Stomach smooth muscle (tissue), 2 donors: ENCODE measurements around the gene SGCA.

ENCODE experiments used
- H3K27ac ChIP-seq: one replicate; pipeline ENCODE4 v1.7.0; 2013; ENCODE audit warnings: mild to moderate bottlenecking, low read length, inconsistent platforms
- H3K27me3 ChIP-seq, 2 donors: one replicate each; pipeline ENCODE4 v1.7.0; 2013; ENCODE audit warnings: low read length in 2 of 2; ENCODE audit not compliant: insufficient read depth in 2 of 2, control insufficient read depth in 1 of 2
- H3K36me3 ChIP-seq, 2 donors: one replicate each; pipeline ENCODE4 v1.7.0; 2013; ENCODE audit warnings: low read length in 2 of 2; ENCODE audit not compliant: control insufficient read depth in 2 of 2, insufficient read depth in 2 of 2
- H3K4me1 ChIP-seq: one replicate; pipeline ENCODE4 v1.7.0; 2013; ENCODE audit warnings: low read length; ENCODE audit not compliant: control insufficient read depth, insufficient read depth
- H3K4me3 ChIP-seq, 2 donors: one replicate each; pipeline ENCODE4 v1.7.0; 2013; ENCODE audit warnings: low read length in 2 of 2
- H3K9ac ChIP-seq, 2 donors: one replicate each; pipeline ENCODE4 v1.7.0; 2013; ENCODE audit warnings: low read length in 2 of 2, mild to moderate bottlenecking in 1 of 2
- H3K9me3 ChIP-seq, 2 donors: one replicate each; pipeline ENCODE4 v1.7.0; 2013; ENCODE audit warnings: low read length in 2 of 2; ENCODE audit not compliant: control insufficient read depth in 2 of 2
- donor health status: healthy.
- donor health status: Pancreatic carcinoma.

Gene SGCA

DNA sequence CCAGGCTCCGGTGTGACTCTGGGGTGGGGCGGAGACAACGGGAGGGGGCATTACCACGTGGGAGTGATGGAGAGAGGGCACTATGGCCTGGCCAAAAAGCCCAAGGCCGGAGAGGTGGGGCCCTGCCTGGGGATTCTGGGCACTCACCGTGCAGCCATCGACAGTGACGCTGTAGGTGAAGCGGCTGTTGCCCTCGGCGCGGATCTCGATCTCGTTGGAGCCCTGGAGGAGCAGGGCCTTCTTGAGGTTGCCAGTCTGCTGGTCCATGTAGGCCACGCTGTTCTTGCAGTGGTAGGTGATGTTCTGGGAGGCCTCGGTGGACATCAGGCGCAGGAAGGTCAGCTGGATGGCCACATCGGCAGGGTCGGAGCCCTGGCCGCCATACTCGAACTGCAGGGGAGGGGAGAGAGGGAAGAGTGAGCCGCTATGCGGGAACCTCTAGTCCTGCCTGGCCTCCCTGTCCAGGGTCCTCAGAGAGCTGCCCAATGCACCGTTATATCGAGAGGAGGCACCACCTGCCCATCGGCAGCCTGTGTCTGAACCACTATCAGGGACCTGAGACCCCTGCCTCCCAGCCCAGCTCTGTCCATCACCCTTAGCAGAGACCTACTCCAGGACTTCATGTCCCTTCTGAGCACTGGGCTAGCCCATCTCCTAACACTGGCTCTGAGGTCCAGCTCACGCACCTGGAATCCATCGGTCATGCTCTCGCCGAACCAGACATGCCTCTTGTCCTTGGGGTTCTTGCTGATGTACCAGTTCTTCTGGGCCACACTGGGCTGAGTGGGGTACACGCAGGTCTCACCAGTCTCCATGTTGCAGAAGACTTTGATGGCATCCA lies 20.0 kb downstream of the SGCA start:
- H3K9ac ChIP-seq: peak overlapping the region in 1 of 2 donors; percentile 36
- H3K4me1 ChIP-seq: peaks cover 70% of the 10 kb centered on the region
- H3K9me3 ChIP-seq: no peaks in the 10 kb centered on the region
- no peaks in the 10 kb centered on the region for H3K27me3 ChIP-seq
- H3K27ac ChIP-seq: peak overlapping the region; percentile 53
- peaks cover 52 to 53% of the 10 kb centered on the region in 2 donors for H3K36me3 ChIP-seq
- H3K4me3 ChIP-seq: no peak overlapping the region

DNA sequence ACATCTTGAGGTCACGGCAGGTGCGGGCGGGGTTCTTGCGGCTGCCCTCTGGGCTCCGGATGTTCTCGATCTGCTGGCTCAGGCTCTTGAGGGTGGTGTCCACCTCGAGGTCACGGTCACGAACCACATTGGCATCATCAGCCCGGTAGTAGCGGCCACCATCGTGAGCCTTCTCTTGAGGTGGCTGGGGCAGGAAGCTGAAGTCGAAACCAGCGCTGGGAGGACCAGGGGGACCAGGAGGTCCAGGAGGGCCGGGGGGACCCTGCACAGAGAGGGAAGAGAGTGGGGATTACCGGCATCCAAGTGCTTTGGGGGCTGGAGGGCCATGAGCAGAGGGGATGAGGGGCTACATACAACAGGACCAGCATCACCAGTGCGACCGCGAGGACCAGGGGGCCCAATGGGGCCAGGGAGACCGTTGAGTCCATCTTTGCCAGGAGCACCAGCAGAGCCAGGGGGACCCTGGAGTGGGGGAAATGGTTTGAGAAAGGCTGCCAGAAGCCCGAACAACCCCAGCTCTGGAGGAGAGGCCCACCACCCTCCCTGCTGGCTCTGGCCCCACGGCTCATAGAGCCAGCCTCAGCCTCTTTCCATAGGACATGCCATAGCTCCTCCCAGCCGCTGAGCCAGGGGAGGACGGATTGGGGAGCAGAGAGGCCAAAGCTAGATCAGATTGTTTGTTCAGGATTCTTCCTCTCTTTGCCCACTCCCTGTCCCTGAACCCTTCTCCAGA lies 21.0 kb downstream of the SGCA start:
- Histone ChIP-seq H3K27ac (peak overlapping the region; percentile 53), H3K4me1 (peaks cover 75% of the 10 kb centered on the region), H3K36me3 (peaks cover 61 to 62% of the 10 kb centered on the region in 2 donors)

DNA sequence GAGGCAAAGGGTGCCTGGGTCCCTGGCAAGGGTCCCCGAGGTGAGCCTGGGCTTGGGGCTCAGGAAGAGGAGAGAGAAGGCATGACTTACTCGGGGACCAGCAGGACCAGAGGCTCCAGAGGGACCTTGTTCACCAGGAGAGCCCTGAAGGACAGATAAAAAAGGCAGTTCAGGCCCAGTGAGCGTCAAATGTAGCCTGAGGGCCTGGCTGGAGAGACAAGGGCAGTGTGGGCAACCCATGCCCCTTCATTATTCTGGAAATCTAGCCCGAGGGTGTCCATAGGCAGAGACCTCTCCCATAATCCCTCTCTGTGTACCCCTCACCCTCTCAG lies 21.6 kb downstream of the SGCA start:
- H3K36me3 ChIP-seq: peaks cover 67 to 68% of the 10 kb centered on the region in 2 donors
- peaks cover 76% of the 10 kb centered on the region for H3K4me1 ChIP-seq
- no peak overlapping the region for H3K4me3 ChIP-seq
- no peaks in the 10 kb centered on the region for H3K9me3 ChIP-seq
- no peak overlapping the region for H3K9ac ChIP-seq
- H3K27ac ChIP-seq: peak overlapping the region; percentile 53
- no peaks in the 10 kb centered on the region for H3K27me3 ChIP-seq

More for the DNA sequence above, 21.0 kb downstream of the SGCA start:
- no peak overlapping the region for H3K9ac ChIP-seq
- no peaks in the 10 kb centered on the region for H3K27me3 ChIP-seq
- H3K4me3 ChIP-seq: no peak overlapping the region
- no peaks in the 10 kb centered on the region for H3K9me3 ChIP-seq

DNA sequence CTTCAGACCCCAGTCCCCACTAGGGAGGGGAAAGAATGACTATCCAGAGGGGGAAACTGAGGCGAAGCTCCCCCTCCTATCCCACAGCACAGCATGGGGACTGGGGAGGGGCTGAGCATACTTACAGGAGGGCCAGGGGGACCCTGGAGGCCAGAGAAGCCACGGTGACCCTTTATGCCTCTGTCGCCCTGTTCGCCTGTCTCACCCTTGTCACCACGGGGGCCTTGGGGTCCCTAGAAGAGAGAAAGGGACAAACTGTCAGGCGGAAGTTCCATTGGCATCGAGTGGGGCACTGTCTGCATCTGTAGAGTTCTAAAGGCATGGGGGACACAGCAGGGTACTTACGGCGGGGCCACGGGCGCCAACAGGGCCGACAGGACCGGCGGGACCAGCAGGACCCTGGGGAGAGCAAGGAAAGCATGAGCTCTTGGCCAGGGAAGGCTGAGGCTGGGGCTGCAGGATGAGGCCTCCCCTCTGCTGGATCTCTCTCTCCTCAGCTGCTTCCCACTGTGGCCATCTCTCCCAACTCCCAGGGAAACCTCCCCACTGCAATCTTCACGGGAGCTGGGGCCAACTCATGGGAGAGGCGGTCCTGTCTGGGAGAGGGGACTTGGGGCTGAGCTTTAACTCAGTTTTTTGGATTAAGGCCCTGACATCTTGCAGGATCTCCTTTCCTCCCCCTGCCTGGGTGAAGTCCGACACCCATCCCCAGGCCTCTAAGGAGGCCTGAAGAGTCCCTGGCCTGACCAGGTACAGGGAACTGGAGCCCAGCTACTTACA lies 22.1 kb downstream of the SGCA start:
- H3K4me1 ChIP-seq: peaks cover 79% of the 10 kb centered on the region
- peak overlapping the region; percentile 53 for H3K27ac ChIP-seq
- H3K4me3 ChIP-seq: no peak overlapping the region
- no peak overlapping the region for H3K9ac ChIP-seq
- H3K36me3 ChIP-seq: peaks cover 73% of the 10 kb centered on the region in 2 donors
- H3K9me3 ChIP-seq: no peaks in the 10 kb centered on the region
- H3K27me3 ChIP-seq: no peaks in the 10 kb centered on the region

DNA sequence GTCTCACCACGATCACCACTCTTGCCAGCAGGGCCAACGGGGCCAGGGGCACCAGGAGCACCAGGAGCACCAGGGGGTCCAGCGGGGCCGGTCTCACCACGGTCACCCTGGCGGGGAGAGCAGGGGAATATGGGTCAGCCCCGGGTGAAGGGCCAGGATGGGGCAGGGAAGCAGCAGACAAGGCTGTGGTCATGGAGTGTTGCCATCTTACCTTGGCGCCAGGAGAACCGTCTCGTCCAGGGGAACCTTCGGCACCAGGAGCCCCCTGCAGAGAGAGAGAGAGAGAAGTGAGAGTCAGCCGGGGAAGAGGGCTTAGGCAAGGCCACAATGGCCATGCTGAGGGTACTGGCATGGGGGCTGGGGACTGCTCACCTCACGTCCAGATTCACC lies 22.7 kb downstream of the SGCA start:
- Histone ChIP-seq H3K4me3 (no peak overlapping the region), H3K9ac (no peak overlapping the region), H3K4me1 (peaks cover 77% of the 10 kb centered on the region), H3K9me3 (no peaks in the 10 kb centered on the region), H3K27ac (peak overlapping the region; percentile 53), H3K27me3 (no peaks in the 10 kb centered on the region), H3K36me3 (peaks cover 76 to 78% of the 10 kb centered on the region in 2 donors)

DNA sequence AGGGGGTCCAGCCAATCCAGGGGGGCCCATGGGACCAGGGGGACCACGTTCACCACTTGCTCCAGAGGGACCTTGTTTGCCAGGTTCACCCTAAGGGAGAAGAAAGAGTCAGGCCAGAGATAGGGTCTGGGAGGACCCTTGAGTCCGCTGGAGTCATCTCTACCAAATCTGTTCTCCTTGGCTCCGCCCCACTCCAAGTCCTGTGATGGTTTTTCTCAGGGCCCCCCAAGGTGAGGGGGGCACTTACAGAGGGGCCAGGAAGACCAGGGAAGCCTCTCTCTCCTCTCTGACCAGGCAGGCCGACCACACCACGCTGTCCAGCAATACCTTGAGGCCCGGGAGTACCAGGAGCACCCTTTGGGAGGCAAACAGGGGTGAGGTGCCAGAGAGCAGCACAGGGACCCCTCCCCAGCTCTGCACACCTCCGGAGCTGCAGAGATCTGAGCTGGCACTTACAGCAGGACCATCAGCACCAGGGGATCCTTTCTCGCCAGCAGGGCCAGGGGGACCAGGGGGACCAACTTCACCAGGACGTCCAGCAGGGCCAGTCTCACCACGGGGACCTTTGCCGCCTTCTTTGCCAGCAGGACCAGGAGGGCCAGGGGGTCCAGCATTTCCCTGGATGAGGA lies 23.2 kb downstream of the SGCA start:
- no peaks in the 10 kb centered on the region for H3K27me3 ChIP-seq
- H3K9ac ChIP-seq: no peak overlapping the region
- peak overlapping the region; percentile 53 for H3K27ac ChIP-seq
- peaks cover 72% of the 10 kb centered on the region for H3K4me1 ChIP-seq
- peaks cover 81 to 83% of the 10 kb centered on the region in 2 donors for H3K36me3 ChIP-seq
- H3K4me3 ChIP-seq: no peak overlapping the region
- no peaks in the 10 kb centered on the region for H3K9me3 ChIP-seq

DNA sequence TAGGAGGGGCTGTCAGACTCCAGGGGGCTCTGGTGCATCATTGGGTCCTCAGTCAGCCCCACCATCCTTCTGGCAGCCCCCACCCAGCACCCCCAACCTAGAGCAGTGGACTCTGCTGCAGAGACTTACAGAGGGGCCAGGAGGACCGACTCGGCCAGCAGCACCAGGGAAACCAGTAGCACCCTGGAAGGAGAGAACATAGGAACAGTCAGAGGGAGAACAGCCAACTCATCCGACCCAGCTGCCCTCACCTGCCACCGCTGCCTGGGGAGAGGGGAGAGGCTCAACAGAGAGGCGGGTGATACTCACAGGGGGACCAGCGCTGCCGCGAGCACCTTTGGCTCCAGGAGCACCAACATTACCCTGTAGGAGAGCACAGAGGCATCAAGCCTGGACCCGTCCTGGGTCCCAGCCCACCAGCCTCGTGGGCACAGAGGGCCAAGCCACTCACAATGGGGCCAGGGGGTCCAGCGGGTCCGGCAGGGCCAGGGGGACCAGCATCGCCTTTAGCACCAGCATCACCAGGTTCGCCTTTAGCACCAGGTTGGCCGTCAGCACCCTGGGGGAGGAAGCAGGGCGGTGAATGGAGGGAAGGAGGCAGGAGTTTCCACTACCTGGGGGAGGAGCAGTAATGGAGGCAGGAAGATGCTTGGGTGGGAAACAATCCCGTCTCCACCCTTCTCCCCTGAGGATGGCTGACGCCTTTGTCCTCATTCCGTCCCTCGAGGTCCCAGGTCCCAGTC lies 23.9 kb downstream of the SGCA start:
- Histone ChIP-seq H3K27ac (peak overlapping the region; percentile 53), H3K36me3 (peaks cover 84 to 90% of the 10 kb centered on the region in 2 donors), H3K27me3 (no peaks in the 10 kb centered on the region), H3K9ac (peak overlapping the region in 1 of 2 donors; percentile 13), H3K9me3 (no peaks in the 10 kb centered on the region), H3K4me1 (peaks cover 70% of the 10 kb centered on the region), H3K4me3 (no peak overlapping the region)

DNA sequence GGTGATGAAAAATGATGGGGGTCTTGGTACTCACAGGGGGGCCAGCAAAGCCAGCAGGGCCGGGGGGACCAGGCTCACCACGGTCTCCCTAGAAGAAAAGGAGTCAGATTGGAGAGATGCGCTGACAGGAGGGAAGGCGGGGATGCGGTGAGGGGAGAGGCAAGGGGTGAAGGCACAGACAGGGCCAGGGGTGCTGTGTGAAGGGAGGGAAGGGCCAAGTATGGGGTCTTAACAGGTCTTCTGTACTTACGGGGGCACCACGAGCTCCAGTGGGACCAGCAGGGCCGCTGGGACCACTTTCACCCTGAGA lies 24.4 kb downstream of the SGCA start:
- peaks cover 67% of the 10 kb centered on the region for H3K4me1 ChIP-seq
- no peak overlapping the region for H3K9ac ChIP-seq
- H3K27ac ChIP-seq: peak overlapping the region; percentile 53
- no peak overlapping the region for H3K4me3 ChIP-seq
- H3K36me3 ChIP-seq: peaks cover 88 to 95% of the 10 kb centered on the region in 2 donors
- no peaks in the 10 kb centered on the region for H3K27me3 ChIP-seq
- H3K9me3 ChIP-seq: no peaks in the 10 kb centered on the region

DNA sequence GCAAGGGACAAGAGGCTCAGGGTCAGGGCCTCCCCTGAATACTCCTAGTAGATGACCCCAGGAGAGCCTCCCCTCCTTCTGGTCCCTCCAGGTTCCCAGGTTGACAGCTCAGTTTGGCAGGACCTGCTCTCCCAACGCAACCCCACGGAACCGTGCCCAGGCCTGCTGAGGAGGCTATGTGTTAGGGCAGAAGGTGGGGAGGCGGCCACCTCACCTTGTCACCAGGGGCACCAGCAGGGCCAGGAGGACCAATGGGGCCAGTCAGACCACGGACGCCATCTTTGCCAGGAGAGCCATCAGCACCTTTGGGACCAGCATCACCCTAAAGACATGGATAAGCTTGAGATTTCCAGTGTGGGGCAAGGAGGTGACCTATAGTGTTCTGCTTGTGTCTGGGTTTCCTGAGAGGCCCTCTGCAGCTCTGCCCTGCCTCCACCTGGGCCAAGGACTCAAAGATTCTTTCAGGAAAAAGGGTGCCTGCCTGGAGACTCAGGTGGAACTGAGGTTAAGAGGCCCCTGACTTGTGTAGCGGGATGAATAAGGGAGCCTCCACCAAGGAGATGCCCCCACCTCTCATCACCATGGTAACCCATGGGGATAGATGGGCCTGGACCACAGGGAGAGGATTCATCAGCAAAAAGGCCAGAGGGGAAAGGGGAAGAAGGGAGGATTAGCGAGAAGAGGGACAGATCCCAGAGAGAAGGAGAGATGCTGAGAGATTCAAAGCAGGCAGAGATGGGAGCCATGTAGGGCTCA lies 25.0 kb downstream of the SGCA start:
- peaks cover 66% of the 10 kb centered on the region for H3K4me1 ChIP-seq
- H3K4me3 ChIP-seq: no peak overlapping the region
- no peaks in the 10 kb centered on the region for H3K27me3 ChIP-seq
- peaks cover 91 to 97% of the 10 kb centered on the region in 2 donors for H3K36me3 ChIP-seq
- no peaks in the 10 kb centered on the region for H3K9me3 ChIP-seq
- H3K27ac ChIP-seq: peak overlapping the region; percentile 98
- peak overlapping the region in 1 of 2 donors; percentile 37 for H3K9ac ChIP-seq
